SK-N-MC (cell line): ENCODE results near the gene AIFM1.

ENCODE experiments used
- DNase-seq: peaks from one replicate; pipeline ENCODE4 v3.0.0-alpha.2; 2011; ENCODE audit warnings: low read depth, low spot score
- H3K27ac ChIP-seq: fragments of 200-600 bp; sonication (generic); 2 replicates; pipeline ENCODE4 v1.5.1; 2016; ENCODE audit warnings: mixed run types
- H3K36me3 ChIP-seq: fragments of 200-600 bp; sonication (generic); 2 replicates; pipeline ENCODE4 v1.6.1; 2017; ENCODE audit warnings: antibody characterized with exemption, low read length, mixed read lengths; ENCODE audit not compliant: insufficient read depth
- H3K4me3 ChIP-seq: fragments of 200-600 bp; sonication (generic); 2 replicates; pipeline ENCODE4 v1.5.1; 2016
- H3K9ac ChIP-seq: fragments of 200-600 bp; sonication (generic); 2 replicates; pipeline ENCODE4 v1.8.0; 2017; ENCODE audit warnings: mixed run types, mixed read lengths; ENCODE audit not compliant: insufficient read length
- H3K9me3 ChIP-seq: fragments of 200-600 bp; sonication (generic); 2 replicates; pipeline ENCODE4 v1.6.1; 2017; ENCODE audit warnings: low read depth, mild to moderate bottlenecking, antibody characterized with exemption, low read length, moderate library complexity, mixed read lengths
- EZH2 ChIP-seq: fragments of 200-600 bp; sonication (generic); IDR thresholded peaks from one replicate; pipeline ENCODE4 v1.6.1; 2017; ENCODE audit warnings: antibody characterized with exemption
- FOXP2 ChIP-seq: optimal IDR thresholded peaks from 2 replicates; pipeline ENCODE3; 2011; ENCODE audit warnings: mild to moderate bottlenecking, moderate library complexity; ENCODE audit not compliant: insufficient read depth; ENCODE audit errors: extremely low read length, control extremely low read depth
- POLR2AphosphoS5 ChIP-seq: IDR thresholded peaks from 2 replicates; pipeline ENCODE4 v1.6.1; 2012; ENCODE audit warnings: mild to moderate bottlenecking, low read depth, low read length, borderline replicate concordance

Gene AIFM1

DNA sequence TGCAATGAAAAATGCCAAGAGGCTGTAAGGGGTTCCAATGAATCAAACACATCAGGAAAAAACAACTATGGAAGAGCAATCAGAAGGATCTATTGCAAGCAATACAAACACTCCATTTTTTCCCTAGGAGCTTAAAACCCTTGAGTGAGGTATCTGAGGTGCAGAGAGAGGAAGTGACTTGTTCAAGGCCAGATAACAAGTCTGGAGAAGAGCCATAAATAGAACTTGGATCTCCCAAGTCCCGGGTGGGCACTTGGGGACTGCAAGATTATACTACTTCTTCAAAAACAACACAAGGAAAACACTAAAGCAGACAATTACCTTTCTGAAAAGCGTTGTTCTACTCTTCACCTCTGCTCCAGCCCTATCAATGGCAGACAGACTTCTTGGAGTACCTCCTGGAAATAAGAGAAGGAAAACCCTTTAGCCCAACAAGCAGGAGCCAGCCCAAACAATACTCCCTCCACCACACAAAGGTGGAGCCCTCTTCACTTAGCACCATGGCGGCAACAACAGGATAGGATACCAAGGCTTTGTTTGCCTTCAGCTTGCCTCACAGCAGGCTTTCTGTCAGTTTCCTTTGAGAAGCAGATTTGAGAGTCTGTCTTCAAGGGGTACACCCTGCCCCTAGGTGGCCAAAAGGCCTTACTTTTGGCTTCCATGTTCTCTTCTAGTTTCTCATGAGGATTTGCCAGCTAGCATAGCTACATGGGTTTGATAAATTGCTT, 26.0 kb downstream of the AIFM1 start:
- H3K9me3 ChIP-seq: no peaks in the 10 kb centered on the region
- TF ChIP-seq POLR2AphosphoS5: no peak
- no peak for TF ChIP-seq EZH2
- TF ChIP-seq FOXP2: no peak
- peaks cover 35% of the 10 kb centered on the region; the same call in 1 of the 2 replicates for H3K36me3 ChIP-seq
- DNase-seq: no peak
- H3K27ac ChIP-seq: no peak overlapping the region
- H3K4me3 ChIP-seq: no peak overlapping the region
- no peak overlapping the region for H3K9ac ChIP-seq

DNA sequence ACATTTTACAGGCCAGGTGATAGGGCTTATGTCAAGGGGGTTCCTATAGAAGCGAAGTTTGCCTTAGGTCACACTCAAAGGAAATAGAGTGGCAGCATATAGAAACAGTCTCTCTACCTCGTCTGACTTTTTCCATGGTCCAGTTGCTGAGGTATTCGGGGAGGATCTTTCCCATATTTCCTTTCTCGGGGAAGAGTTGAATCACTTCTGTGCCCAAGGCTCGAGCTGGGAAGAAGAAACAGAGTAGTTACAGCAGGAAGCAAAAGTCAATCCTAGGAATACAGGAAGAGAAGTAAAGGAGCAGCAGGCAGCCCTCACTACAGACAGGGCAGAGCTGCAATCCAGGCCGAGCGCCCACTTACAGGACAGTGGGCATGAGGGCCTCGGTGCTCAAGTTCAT, 28.7 kb downstream of the AIFM1 start:
- no peak overlapping the region for H3K9ac ChIP-seq
- H3K27ac ChIP-seq: no peak overlapping the region
- TF ChIP-seq EZH2 (no peak), POLR2AphosphoS5 (no peak), FOXP2 (no peak)
- no peak for DNase-seq
- H3K36me3 ChIP-seq: peaks cover 35% of the 10 kb centered on the region; the same call in 1 of the 2 replicates
- no peak overlapping the region for H3K4me3 ChIP-seq
- H3K9me3 ChIP-seq: no peaks in the 10 kb centered on the region

DNA sequence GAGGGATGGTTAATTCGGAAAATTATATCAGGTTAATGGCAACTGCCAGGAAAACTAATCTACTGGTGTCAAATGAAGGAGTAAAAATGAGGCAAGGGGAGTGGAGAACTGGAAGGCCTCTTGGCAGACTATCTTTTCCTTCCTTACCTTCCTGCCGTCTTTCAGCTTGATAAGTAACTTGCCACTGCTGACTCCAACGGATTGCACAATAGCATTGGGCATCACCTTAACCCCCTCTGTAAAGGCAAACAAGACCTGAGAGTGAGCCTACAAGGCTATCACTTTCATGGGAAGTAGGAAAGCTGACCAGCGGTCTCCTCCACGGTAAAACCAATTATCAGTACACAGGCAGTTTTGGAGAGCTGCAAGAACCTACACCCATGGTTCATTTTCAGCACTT, 29.1 kb downstream of the AIFM1 start:
- H3K36me3 ChIP-seq: peaks cover 38% of the 10 kb centered on the region; the same call in 1 of the 2 replicates
- no peak for DNase-seq
- H3K4me3 ChIP-seq: no peak overlapping the region
- H3K9ac ChIP-seq: no peak overlapping the region
- H3K27ac ChIP-seq: no peak overlapping the region
- TF ChIP-seq FOXP2: no peak
- no peak for TF ChIP-seq EZH2
- TF ChIP-seq POLR2AphosphoS5: no peak
- no peaks in the 10 kb centered on the region for H3K9me3 ChIP-seq

DNA sequence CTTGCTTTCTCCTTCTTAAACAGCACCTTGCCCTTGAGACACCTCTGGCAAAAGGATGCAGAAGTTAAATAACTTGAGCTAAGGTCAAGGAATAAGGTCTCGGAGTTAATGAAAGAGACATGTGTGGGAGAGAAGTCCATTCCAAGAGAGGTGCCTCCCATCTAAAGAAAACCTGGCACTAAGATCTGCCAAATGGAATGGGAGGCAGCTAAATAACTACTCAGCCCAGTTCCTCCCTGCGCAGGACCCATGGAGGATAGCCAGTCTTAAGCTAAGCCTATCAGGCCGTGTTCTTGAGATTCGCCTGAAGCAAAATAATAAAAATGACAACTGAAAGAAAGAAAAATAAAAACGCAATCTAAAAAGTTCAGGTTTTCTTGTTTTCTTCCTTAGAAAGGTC, 34.7 kb downstream of the AIFM1 start:
- Histone ChIP-seq H3K4me3 (no peak overlapping the region), H3K36me3 (peaks cover 33% of the 10 kb centered on the region; the same call in 1 of the 2 replicates), H3K9me3 (no peaks in the 10 kb centered on the region), H3K9ac (no peak overlapping the region), H3K27ac (no peak overlapping the region)
- TF ChIP-seq POLR2AphosphoS5 (no peak), EZH2 (no peak), FOXP2 (no peak)
- no peak for DNase-seq

DNA sequence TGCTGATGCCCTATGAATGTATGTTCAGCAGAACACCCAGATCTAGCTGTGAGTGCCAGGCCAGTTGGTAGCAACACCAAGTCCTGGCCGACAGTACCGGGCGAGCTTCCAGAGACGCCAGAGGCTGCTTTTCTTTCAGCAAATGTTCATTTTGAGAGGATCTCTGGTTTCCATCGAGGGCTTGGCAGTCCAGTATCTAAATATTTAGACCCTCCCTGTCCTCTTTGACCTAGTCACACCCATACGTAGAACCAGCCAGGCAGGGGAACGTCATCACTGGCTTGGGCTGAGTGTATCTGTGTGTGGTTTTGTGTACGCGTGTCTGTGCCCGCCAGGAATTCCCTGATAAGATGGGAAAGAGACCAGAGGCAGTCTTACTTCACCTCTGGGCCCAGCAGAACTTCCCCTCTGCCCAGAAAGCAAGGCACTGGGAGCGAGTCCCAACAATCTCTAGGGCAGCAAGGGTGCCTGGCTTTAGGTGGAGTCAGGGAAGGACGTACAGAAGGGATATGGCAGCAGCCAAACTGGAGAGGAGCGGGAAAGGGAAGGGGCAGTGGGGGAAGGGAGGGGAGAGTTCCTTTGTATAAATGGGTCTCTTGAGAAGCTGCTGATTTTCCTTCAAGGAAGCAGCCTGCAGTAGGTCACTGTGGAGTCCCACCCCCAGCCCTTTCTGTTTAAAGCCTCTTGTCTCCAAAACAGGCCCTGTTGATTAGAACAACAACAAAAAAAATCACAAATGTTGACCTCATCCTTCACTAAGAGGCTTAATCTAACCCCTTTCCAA, 40.4 kb downstream of the AIFM1 start:
- Histone ChIP-seq H3K27ac (no peak overlapping the region), H3K36me3 (peaks cover 11% of the 10 kb centered on the region; the same call in 1 of the 2 replicates), H3K4me3 (no peak overlapping the region), H3K9ac (no peak overlapping the region), H3K9me3 (no peaks in the 10 kb centered on the region)
- no peak for TF ChIP-seq POLR2AphosphoS5
- no peak for TF ChIP-seq EZH2
- TF ChIP-seq FOXP2: no peak
- no peak for DNase-seq

DNA sequence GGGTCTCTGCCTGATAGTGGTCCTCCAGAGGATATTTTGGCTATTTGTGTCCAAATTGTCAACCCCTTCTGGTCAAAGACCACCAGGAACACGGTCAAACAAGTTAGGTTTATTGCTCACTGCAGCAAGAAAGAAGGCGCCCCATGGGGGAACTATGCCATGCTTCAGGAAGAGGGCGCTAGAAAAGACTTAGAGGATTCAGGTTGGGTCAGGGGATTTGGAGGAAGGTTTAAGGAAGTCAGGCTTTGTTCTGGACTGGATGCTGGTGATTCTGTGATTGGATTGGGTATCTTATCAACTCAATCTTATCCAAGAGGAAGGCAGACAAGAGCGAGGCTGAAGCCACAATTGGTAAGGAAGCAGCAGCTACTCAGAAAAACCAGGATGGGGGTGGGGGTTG, 41.1 kb downstream of the AIFM1 start:
- H3K36me3 ChIP-seq: peaks cover 9% of the 10 kb centered on the region; the same call in 1 of the 2 replicates
- H3K27ac ChIP-seq: no peak overlapping the region
- no peaks in the 10 kb centered on the region for H3K9me3 ChIP-seq
- H3K9ac ChIP-seq: no peak overlapping the region
- TF ChIP-seq POLR2AphosphoS5 (no peak), FOXP2 (no peak), EZH2 (no peak)
- no peak overlapping the region for H3K4me3 ChIP-seq
- no peak for DNase-seq

DNA sequence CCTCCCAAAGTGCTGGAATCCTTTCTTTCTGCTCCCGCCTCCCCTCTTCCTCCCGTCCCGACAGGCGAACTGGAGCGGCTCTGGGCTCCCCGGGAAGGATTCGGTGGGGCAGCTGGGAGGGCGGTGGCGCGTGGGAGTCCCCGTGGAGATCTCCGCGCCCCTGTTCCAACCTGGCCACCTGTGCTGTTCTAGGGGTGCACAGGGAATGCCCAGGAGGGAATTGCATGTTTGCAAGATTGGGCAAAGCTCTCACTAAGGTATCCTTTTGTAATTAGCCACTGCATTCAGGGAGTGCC, 44.2 kb downstream of the AIFM1 start:
- Histone ChIP-seq H3K4me3 (no peak overlapping the region), H3K9me3 (no peaks in the 10 kb centered on the region), H3K27ac (no peak overlapping the region), H3K36me3 (no peaks in the 10 kb centered on the region; the same call in 1 of the 2 replicates), H3K9ac (no peak overlapping the region)
- DNase-seq: no peak
- no peak for TF ChIP-seq POLR2AphosphoS5
- no peak for TF ChIP-seq EZH2
- no peak for TF ChIP-seq FOXP2

DNA sequence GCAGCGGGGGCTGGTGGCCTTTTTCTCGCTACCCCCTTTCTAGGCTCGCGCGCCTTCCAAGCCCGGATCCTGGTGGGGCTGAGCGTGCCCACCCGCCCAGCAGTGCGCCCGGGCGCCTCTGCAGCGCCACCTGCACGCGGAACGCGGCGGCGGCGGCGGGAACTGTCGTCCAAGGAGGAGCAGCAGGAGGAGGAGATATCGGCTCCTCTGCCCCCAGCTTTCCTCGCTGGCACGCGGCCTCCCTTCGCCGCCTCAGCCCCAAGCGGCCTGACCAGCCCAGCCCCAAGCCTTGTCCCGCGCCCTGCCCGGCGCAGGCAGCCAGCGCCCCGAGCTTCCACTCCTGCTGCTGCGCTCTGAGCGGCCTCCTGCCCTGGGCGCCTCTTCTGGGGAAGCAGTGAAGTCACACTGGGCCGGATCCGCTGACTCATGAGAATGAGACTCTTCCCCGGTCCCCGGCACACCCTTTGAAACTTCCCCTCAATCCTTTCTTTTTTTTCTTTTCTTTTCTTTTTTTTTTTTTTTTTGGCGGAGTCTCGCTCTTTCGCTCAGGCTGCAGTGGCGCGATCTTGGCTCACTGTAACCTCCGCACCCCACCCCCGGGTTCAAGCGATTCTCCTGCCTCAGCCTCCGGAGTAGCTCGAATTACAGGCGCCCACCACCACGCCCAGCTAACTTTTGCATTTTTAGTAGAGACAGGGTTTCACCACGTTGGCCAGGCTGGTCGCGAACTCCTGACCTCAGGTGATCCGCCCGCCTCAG, 44.7 kb downstream of the AIFM1 start:
- H3K4me3 ChIP-seq: peak overlapping the region; percentile 66
- H3K27ac ChIP-seq: peak overlapping the region; percentile 80; the same call in 1 of the 2 replicates
- no peak overlapping the region for H3K9ac ChIP-seq
- peak; percentile 16 for DNase-seq
- H3K9me3 ChIP-seq: no peaks in the 10 kb centered on the region
- H3K36me3 ChIP-seq: no peaks in the 10 kb centered on the region; the same call in 1 of the 2 replicates
- TF ChIP-seq FOXP2 (no peak), POLR2AphosphoS5 (peak; percentile 54)
